ENCODE data around the gene ANKS1A.

The ANKS1A gene

DNA sequence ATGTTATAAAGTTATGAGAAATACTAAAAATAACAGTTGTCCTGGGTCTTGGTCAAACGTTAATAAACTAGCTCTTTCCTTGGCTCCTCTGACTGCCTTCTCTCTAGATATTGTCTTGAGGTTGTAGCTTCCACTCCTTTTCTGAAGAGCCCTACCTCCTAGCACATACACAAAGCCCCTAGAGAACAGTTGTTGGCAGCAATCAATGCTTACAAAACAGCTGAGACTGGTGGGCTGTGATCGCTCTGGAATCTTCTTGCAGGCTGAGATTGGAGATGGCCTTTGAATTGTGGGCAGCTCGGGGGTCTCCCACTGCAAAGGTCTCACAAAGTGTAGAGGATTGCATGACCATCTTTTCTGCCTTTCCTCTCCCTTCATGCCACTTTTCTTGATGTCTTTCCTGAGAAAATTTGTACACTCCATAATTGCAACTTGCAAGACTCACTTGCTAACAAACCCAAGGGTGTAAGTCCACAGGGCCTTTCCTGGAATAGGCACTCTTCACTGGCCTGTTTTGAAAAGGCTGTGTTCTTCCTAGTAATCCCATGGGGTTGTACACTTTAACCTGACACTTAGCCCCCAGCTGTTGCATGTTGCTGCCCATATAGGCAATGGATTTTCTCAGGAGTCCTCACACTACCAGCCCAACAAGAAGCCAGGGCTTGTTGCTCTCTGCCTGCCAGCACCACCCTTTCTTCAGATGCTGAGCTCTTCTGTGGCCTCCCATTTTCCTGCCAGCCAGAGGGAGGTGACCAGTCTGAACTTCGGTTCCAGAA is 152.2 kb downstream of the ANKS1A start:
- no peak for DNase-seq (ENCODE audit: low spot score)

DNA sequence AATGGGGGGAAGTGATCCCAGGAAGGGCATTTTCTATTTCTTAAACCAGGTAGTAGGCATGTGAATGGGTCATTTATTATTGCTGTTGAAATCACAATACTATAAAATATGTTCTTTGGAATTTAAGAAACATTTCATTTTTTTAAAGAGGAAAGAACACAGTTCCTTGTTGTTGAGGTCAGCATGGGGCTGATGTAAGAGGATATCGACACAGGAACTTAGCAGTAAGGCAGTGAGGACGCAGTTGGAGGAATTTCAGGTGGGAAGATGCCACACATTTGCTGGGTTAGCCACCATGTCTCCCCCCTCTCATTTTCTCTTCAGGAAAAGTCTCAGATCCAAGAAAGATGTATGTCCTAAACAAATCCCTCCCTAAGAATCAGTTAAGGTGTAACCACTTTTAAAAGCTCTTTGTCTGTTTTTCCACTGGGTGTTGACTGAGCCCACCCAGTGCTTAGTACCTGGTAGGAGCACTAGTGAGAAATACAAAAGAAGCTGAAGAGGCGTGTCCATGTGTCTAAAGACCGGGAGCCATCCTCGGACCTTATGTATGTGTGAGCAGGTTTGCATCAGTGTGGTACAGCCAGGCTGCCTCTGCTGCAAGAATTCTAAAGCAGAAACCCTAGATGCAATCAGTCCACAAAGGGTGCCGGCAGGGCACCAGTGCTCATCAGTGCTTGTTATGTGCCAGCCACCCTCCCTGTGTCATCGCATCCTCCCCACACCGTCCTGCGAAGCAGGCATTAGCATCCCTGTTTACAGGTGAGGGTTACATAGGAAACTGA is 153.2 kb downstream of the ANKS1A start:
- DNase-seq (ENCODE audit: low spot score), result no peak

DNA sequence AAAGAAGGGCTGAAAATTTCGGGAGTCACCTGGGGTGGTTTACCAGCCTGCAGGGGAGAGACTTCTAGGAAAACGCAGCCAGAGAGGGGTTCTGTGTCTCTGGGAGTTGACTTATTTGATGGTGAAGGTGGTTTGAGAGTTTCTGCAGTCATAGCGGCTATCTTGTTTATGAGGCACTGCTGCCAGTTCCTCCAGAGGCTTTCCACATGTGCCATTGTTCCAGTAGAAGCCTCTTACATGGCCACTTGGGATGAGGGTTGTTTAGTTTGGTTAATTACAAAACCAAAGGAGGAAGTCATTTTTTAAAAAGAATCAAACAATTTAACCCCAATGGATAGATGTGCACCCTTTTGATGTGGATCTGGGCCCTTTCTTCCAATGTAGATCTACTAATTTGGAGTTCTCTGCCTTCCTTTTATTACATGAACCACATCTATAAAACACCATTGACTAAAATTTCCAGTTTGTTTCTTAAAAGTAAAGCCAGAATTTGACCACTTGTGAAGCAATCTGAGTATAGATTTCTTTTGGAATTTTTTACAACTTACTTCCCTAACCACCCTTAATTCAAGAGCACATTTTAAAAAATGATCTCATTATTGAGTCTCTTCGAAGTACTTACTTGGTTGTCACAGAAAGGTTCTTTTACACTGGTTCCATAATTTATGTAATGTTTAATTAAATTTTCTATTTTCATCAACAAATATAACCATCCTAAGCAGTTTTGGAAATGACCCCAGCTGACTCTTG is 154.5 kb downstream of the ANKS1A start:
- no peak for DNase-seq (ENCODE audit: low spot score)

DNA sequence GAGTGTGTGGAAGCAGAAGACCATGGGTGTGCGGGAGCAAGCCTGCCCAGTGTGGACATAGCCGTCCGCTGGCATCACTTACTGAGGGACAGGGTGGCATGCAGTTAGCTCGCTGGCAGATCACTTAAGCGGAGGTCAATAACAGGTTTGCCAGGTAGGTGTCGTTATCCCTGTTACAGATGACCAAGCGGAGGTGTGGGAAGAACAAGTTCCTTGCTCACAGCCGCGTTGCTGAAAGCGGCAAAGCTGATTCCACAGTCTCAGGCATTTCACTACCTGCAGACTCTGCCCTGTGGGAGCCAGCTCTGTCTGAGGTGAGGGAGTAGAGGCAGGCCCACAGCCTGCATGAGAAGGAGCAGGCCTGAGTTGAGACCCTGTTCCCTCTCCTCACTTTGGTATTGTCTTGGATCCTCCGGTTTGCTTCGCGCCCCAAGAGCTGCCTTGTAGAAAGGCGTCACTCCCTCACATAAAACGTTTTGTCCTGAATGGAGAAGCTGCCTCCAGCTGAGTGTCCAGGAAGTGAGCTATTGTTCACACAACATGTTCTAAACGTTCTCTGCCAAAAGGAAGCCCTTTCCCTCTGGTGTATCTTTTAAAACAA is 155.2 kb downstream of the ANKS1A start:
- peak; percentile 84 for DNase-seq (ENCODE audit: low spot score)

DNA sequence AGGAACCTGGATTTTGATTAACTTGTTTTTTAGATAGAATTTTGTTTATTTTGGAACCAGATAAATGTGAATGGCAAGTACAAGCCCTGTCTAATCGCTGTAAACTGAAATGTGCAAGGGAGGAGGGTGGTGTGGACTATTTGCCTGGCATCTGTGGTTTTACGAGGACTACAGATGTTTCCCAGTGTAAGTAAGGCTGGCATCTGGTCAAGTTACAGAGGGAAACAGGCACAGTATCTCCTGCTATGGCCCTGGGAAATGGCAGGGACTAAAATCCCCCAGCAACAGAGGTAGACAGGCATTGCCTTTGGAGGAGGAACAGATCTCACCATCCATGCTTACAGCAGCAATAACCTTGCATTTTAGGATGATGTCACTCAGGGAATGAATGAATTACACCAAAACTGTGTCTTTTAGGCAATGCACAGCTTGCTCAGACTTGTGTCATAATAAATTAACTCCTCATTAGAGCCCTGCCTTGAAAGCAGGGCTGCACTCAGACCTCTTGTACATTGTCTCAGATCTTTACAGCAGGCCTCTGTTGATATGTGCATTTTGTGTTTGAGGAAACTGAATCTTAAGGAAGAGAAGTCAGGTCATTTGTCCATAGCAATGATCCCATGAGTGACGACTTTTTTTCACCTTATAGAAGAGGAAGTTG is 155.8 kb downstream of the ANKS1A start:
- no peak for DNase-seq (ENCODE audit: low spot score)

DNA sequence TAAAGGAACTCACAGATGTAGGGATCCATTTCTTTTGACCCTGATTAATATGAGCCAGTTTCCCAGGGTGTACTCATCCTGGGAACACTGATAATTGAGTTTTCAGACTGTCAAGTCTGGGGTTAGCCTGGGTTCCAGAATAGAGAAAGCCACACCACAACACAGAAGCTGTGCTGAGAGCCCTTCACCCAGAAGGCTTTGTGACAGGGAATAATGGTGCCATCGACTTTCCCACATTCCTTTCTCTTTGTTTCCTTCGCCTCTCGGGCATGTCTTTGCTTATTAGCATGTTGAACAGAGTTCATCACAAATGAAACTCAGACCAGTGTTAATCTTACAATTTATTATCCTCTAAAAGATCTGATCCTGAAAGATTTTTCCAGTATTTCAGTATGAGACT is 157.0 kb downstream of the ANKS1A start:
- DNase-seq (ENCODE audit: low spot score), result no peak

DNA sequence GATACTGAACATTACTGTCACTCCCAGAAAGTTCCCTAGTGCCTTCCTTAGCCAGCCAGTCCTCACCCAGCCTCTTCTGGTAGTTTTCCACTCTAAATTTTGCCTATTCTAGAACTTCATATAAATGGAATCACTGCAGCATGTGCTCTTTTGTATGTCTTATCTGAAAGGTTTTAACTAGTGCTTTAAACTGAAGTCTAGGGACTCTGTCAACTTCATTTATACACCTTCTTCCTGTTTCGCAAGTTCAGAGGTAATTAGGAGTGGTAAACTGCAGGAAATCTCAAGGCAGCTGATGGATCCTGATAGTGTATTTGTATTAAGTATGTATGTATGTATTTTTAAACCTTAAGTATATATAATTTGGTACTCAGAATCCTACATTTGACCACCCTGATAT is 157.8 kb downstream of the ANKS1A start:
- no peak for DNase-seq (ENCODE audit: low spot score)

DNA sequence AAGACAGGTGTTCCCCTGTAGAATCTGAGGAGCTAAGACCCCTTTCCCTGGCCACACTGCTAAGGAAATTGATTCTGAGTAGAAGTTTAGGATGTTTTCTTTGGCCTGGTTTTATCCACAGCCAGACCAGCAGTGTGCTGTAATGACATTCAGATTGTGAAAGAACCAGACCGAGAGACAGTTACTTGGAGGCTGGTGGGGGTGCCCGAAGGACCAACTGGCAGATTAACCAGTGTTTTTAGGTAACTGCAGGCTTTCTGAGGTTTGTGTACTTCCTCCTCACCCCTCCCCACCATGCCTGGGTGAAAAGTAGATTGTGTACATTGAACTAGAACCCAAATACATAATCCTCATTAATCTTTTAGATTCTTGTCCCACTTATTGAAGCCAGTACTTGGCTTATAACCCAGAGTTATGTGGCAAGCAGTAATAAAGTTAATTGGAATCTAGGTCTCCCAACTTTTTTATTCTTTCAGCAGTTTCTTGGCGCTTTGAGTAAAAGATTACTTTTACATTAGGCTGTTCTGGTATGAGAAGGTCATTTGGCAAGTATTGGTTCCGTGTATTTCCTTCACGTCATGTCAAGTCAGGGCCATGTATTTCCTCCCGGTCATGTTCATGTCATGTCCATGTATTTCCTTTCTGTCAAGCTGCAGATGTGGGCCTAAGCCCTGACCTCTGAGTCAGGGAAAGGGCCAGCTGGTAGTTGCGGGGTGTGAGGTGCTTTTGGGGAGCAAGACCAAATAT is 158.4 kb downstream of the ANKS1A start:
- no peak for DNase-seq (ENCODE audit: low spot score)

DNA sequence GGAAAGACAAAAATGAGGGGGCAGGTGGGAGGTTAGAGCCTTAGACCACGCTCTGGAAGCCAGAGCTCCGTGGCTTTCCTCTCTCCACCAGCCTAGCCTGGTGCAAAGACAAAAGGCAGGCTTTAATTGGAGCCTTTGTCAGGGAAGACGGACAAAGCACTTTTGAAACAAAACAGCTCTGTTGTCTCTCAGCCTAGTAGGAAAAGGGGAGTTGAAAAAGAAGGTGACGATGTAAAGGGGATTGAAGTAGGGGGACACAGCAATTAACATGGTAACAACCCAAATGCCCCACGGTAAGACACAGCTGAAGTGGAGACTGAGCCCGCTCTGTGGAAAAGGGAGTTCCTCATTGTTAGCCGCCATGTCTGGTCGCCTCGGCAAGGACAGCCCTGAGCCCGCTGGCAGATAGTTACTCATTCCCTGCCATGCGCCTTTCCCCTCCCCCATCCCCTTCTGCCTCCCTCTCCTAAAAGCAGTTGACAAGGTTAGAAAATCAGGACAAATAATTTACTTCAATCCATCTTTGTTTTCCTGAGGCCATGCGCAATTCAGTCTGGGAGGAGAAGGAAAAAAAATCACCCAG is 159.1 kb downstream of the ANKS1A start:
- no peak for DNase-seq (ENCODE audit: low spot score)

DNA sequence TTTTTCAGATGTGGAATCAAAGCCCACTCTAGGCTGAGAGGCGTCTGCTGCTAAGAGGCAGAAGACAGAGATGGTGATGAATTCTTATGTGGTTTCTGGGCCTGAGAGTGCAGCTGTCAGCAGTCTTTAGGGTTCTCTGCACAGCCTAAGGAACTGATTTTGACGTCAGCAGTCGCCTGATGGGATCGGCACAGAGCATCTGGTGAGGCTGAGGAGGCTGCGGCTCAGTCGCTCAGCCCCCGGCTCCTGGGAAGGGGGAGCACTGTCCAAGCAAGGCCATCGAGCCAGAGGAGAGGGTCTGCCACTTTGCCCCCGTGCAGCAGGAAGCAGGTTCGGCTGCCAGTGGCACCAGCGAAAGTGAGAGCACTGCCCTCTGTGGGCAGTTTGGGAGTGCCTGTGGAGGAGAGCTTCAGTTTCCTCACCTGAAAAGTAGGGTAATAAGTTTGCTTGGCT is 159.6 kb downstream of the ANKS1A start:
- no peak for DNase-seq (ENCODE audit: low spot score)

DNA sequence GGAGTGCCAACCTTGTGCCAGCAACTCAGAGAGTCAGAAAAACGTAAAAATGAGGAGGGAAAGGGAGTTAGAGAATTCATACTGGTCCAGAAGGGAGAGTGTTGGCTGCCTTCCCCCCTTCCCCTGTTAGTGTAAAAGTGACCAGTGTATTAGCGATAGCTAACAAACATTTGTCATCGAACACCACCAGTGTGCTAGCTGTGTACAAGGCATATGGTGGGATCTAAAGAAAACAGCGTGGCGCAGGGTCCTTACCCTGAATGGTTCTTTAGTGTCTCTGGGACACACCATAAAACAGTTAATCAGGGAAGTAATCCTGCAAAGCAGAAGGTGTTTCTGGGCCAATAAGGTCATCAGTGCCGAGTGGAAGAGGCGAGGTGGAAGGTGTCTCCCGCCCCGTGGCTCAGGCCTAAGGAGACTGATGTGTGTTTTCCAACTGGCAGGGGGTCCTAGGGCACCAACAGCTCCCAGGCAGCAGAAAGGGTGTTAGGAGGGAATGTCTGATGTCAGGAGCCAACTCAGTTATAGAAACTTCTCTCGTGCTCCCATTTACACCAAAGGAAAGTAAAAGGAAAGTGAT is 160.2 kb downstream of the ANKS1A start:
- DNase-seq (ENCODE audit: low spot score), result no peak

DNA sequence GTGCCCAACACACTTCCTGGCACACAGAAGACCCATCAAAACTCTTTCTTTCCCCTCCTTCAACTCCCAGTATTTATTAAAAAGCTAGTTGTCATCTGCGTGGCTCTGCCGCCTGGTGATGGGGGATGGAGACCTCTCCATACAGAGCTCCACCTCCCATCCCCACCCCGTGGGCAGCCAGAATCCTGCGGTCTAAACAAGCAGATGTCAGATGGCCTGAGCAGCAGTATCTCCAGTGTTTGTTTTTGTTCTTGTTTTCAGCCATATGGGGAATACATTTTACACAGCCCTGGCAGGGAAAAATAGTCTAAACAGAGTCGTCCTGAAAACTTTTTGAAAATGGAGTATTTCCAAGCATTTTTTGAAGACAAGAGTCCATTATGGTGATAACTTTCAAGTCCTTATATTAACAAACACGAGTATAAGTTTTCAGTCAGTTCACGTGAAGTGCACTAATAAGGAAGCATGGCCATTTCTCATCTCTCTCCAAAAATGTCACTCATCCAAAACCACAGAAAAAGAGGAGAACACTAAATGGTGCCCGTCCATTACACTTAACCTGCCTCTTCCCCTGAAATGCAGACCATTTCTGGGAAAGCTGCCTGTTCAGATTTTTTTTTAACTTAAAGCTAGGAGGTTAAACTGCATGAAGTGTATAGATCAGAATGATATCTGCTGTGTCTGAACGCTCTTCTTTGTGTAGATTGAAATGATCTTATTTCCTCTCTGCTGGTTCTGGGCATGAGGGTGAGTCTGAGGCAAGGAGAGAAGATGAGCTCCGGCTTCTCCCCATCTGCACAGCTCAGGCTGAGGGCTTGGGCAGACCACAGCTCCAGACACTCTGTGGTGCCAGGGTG is 161.1 kb downstream of the ANKS1A start:
- peak; percentile 82 for DNase-seq (ENCODE audit: low spot score)

DNA sequence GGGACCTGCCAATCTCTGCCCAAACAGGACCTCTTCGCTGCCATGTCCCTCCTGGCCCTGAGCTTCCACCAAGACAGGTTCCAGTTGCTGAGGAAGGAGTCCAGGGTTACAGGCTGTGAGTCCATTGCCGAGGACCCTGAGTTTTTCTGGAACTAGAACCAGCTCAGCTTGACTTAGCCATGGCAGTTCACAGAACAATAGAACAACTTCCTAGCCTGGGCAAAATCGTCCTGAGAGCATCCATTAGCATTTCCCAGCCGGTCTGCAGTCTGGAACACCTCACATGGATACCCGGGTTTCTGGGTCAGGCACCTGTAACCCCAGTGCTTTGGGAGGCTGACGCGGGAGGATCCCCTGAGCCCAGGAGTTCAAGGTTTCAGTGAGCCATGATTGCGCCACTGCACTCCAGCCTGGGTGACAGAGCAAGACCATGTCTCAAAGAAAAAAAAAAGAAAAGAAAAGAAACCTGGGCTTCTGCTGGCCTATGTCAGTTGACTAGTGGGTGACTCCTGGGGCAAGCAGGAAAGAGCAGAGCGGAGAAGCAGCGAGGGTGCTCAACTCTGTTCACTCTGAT is 161.8 kb downstream of the ANKS1A start:
- DNase-seq (ENCODE audit: low spot score), result no peak

DNA sequence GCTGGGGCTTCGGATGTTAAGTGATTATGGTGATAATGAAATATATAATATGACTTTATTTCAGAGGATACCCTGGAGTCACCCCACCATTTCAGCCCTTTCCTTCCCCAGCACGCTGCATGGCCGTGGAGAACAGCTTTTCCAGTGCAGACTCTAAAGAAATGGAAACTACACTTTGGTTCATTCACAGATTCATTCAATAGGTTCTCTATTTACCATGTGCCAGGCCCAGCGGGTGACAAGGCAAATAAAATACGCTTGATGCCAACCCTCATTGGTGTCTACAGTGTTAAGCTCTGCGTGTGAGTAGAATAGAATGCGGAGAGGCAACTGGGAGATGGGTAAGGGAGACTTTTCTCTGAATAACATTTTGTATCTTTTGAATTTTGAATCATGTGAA is 162.3 kb downstream of the ANKS1A start:
- no peak for DNase-seq (ENCODE audit: low spot score)

DNA sequence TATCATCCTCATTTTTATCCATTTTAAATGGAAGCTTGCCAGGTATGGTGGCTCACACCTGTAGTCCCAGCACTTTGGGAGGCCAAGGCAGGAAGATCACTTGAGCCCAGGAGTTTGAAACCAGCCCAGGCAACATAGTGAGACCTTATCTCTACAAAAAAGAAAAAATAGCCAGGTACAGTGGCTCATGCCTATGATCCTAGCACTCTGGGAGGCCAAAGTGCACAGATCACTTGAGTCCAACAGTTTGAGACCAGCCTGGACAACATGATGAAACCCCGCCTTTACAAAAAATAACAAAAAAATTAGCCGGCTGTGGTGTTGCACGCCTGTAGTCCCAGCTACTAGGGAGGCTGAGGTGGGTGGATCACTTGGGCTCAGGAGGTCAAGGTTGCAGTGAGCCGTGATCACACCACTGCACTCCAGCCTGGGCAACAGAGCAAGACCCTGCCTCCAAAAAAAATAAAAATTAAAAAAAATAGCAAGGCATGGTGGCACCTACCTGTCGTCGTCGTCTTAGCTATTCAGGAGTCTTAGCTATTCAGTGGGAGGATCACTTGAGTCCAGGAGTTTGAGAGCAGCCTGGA is 163.0 kb downstream of the ANKS1A start:
- no peak for DNase-seq (ENCODE audit: low spot score)

DNA sequence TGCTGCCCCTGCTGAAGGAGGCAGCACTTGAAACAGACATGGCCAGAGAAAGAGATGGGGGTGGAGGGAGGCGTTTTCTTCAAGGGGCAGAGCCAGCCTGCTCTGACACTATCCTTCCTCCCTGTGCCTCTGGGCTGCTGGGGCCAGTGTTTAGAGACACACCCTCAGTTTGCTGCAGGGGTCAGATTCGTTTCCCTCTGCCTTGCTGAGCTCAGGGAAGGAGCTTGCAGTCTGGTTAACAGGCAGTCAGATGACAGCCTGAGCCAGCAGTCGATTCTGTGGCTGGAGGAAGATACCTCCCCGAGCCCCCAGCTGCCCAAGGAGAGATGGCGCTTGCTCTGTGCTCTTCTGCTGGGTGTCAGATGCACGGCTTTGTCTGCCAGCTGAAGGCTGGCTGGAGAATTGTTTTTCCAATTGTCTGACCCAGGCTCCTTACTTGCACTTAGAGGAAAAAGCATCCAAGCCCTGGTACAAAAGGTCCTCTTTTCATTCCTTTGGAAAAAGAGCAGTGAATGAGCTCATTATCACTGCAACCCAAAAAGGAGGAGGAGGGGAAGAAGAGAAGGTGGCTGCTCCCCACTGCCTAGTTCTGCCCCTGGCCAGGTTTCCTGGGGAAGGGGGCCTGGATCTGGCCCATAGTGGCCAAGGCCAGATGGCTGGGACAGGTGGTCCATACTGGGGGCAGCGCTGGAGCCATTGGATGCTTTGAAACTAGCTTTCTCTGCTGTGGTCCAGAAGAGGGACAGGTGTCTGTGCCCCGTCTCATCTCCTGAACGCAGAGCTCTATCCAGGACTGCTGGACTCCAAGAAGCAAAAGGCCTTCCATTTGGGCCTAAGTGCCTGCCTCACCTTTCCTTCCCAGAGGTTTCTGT is 163.9 kb downstream of the ANKS1A start:
- peak; percentile 86 for DNase-seq (ENCODE audit: low spot score)

DNA sequence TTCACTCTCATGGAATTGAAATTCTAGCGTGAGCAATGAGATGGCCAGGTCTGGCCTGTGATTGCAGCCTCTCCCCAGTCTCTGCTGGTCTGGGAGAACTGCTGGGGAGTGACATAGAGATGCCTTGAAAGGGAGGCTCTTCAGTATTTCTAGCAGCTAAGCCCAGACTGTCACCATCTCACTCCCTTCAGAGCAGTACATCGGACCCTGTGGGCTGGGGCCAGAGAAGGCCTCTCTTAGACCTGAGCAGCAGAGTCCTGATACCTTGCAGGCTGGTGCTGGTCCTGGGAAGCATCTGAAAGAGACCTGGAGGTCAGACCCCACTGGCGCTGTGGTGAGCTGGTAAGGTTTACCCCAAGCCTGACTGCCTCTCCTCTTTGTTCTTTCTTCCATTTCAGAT is 164.6 kb downstream of the ANKS1A start:
- no peak for DNase-seq (ENCODE audit: low spot score)
